ENCODE data around the gene ATG4A.

The ATG4A gene, protein sequence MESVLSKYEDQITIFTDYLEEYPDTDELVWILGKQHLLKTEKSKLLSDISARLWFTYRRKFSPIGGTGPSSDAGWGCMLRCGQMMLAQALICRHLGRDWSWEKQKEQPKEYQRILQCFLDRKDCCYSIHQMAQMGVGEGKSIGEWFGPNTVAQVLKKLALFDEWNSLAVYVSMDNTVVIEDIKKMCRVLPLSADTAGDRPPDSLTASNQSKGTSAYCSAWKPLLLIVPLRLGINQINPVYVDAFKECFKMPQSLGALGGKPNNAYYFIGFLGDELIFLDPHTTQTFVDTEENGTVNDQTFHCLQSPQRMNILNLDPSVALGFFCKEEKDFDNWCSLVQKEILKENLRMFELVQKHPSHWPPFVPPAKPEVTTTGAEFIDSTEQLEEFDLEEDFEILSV

DNA sequence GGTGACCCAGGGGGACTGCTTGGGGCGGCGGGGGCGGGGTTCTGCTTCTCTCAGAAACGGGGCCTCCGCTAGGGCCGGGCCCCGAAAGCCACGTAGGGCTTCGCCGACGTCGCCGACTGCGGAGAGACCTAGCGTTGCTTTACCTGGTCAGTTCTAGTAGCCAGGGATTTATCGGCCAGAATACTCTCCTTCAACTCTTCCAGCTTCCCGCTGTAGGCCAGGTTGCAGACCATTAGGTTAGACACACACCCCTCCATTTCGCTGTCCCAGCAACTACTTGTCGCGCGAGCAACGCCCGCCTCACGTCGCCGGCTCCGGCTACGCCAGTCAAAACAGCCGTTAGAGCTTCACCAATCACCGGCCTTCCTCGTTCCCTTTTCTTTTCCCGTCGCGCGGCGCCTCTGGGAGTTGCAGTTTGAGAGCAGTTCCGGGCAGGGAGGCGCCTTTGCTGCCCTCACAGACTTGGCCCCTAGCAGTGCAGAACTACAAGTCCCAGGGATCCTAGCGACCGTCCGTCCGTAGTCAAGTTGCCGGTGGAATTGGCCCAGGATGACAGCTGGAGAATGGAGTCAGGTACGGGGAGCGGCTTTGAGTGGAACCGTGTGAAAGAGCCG is at the start of gene ATG4A, which contains the start of gene PSMD10:
Gene ATG4A (plus strand): TSS at position 515 of the 614 bp plus-strand sequence. CDS start 49 bp downstream, at position 564.
Gene PSMD10 (minus strand): TSS at position 279 of the 614 bp plus-strand sequence. CDS start 22 bp downstream, at position 257.
- DNase-seq = peak; percentile 82

DNA sequence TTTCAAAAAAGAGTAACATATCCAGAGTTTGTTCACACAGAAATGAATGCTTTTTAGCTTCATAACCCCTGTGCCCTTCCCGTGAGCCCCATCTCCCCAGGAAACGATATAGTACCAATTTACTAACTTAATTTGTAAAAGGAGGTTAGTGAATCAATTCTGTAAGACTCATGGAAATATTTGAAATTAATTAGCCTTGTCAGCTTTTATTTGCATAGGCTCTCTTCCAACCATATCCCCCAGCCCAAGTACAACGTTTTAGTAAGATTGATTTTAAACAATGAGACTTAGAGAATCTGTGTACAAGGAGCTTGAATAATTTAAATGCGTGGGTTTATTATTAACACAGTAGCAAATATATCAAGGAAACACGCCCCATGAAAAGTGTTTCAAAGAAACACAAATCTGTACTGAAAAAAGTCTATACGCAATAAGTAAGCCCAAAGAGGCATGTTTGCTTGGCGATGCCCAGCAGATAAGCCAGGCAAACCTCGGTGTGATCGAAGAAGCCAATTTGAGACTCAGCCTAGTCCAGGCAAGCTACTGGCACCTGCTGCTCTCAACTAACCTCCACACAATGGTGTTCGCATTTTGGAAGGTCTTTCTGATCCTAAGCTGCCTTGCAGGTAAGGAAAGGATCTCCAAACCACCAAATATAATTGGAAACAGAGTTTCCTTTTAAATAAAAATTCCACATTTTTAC is 46.9 kb upstream of the ATG4A start, which contains the start of gene VSIG1:
Gene VSIG1 (plus strand): TSS at position 512 of the 703 bp plus-strand sequence. CDS start 66 bp downstream, at position 578.
- DNase-seq = no peak

DNA sequence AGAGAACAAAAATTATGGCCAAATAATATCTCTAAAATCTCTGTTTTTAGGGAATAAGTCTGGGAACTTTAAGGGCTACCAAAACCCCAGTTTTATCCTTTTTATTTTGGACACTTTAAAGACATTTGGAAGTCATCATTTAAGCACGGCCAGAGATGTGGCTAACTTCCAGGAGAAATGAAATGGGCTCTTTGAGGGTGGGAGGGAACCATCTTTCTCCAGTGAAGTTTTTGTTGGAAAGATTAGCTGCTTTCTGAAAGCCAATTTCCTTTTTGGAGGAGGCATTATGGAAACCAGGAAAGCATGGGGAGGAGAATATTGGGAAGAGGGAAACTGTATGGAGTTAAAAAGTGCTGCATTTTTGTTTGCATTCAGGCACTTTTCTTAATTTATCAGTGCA is 41.9 kb upstream of the ATG4A start:
- no peak for DNase-seq

DNA sequence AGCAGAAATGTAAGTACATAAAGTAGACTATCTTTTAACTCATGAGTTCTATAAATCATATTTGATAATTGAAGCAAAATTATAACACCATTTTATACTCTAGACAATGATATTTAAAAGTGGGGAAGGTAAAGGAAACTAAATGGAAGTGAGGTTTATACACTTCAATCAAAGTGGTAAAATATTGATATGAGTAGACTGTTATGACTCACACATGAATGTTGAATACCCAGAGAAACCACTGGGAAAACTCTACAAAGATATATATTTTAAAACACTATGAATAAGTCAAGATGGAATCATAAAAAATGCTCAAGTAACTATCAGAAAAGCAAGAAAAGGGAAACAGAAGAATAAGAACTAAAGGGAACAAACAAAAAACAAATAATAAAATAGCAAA is 38.4 kb upstream of the ATG4A start:
- no peak for DNase-seq

DNA sequence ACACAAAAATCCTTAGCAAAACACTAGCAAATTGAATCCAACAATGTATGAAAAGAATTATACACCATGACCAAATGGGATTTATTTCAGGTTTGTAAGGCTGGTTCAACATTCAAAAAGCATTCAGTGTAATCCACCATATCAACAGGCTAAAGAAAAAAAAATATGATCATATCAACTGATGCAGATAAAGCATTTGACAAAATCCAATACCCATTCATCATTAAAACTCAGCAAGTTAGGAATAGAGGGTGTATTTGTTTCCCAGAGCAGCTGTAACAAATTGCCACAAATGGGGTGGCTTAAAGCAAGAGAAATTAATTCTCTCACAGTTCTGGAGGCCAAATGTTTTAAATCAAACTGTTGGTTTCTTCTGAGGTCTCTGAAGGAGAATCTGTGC is 36.0 kb upstream of the ATG4A start:
- no peak for DNase-seq

DNA sequence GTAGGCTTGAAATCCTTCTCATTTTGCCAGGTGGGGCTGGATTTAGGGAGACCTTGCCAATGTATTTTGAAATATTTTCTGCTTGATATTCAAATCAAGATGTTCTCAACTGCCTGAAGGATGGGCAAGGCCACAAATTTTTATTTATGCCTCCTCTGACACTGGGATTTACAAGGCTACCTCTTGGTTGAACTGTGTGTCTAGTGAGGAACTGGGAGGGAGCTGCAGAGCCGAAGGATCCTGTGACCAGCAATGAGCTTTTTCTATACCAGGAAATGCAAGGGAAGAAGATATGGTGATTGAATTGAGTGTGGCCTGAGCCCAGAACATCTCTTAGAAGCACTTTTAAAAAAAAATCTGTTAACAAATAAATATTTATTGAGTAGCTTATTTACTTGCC is 31.8 kb upstream of the ATG4A start:
- no peak for DNase-seq

DNA sequence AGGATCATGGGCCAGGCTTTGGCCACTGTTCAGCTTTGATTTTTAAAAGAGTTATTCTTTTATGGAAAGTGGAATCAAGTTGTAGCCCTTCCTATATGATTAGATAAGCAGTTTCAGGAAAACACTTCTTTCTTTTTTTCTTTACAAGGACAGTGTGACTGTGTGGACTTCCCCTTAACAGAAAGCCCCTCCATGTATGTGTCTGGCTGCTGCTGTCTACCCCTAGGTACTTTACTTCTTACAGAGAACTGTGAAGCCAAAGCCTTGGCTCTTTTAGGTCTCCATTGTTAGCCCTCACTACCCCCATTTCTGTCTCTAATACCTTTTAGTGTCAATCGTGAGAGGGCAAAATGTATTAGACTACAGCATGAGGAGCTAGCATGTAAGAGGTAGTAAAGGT is 27.6 kb upstream of the ATG4A start:
- no peak for DNase-seq

DNA sequence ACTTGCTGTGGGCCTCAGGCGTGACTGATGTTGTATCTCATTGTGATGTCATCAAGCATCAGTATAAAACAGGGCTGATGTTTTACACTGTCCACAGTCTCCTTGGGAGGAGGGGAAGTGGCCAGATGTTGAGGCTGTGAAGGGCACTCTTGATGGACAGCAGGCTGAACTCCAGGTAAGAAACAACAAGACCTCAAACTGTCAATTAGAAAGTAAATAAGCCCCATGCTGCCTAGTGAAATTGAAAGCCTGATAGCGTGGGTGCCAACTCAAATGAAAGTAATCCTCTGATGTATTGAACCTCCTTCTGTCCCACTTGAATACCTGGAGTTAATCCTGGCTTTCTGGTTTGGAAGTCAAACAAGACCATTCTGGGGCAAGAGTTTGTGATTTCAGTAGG is 27.0 kb upstream of the ATG4A start:
- no peak for DNase-seq

DNA sequence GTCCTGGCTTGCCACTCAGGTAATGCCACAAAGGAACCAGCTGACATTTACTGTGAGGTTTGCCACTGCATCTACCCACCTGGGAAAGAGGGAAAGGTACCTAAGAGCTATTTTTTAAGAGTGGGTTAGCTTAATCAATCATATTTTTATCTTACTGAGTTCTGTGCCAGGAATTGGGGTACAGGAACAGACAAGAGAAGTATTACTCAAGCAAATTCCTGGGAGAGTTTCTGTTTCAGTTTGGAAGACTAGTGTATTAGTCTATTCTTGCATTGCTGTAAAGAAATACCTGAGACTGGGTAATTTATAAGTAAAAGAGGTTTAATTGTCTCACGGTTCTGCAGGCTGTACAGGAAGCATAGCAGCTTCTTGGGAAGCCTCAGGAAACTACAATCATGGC is 23.5 kb upstream of the ATG4A start:
- no peak for DNase-seq

DNA sequence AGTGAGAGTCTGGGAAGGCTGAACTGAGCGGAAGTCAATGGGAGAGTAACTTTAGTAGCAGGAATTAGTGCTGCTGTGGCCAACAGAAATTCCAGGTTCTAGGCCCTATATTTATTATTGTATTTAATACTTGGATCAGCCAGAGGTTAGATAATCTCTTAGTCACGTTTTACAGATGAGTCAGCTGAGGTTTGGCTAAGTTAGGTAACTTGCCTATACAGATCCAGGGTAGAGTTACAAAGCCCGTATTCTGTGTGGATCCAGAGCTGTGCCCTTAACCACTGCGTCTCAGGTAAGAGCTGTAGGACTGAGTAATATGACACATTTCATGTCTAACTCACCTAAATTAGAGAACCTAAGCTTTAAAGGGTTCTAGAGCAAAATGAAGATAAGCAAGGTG is 20.7 kb upstream of the ATG4A start:
- no peak for DNase-seq

DNA sequence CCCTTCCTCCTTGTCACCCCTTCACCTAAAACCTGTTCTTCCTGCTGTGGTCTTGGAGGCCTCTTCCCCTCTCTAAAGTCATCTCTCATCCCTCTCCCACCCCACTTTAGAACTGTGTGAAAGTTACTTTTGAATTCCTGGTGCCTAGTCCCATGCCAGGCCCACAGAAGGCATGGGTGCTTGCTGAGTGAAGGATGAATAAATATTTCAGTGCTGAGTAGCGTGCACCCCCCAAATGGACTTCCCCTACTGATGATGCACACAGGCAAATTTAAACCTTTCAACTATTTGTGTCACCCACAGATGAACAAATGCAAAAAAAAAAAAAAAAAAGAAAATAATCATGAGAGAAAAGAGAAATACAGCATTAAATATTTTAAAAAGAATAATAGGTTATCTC is 20.0 kb upstream of the ATG4A start:
- DNase-seq = no peak

DNA sequence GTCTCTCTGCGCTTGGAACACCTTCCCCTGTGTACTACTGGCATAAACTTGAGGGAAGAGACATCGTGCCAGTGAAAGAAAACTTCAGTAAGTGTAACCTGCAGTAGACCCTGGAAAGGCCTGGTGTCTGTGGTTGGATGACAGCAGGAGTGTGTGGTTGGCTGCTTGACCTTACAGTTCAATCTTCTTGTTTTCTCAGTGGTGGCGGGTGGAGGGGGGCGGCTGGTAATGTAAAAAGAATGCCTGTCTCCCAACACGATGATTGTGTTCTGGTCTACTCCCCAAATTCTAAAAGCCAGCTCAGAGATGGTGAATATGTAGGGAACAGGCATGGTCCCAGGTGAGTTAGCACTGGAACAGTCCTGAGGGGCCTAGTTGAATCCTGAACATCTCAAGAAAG is 18.8 kb upstream of the ATG4A start:
- no peak for DNase-seq

DNA sequence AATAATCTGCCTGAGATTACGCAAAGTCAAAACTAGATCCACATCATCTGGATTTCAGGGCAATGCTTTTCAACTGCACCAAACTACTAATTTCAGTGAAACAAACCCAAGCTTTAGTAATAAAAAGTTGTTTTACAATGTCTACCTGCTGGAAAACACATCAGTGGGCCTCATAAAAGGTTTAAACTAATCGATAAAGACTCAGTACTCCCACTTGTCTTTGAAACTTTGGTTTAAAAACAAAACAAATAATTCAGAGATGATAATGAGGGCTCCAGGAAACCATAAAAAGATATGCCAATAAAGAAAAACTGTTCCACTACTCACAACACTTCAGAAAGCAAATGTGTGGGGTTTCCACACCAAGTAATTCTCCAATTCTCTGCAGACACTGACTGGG is 10.5 kb upstream of the ATG4A start:
- DNase-seq = no peak

DNA sequence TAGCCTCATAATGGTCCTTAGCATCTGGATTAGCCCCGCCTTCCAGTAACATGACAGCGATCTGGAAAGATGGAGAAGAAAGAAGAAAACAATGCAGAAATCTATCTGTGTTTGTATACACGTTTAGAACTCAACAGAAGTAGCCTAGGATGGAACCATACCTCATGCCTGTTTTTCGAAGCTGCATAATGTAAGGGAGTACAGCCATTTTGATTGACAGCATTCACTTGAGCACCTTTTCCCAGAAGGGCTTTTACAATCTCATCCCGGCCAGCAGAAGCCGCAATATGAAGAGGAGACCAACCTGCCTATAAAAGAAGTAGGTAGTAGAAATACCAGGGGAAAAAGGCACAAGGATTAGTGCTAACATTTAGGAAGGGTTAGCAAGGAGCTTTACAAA is 3.8 kb upstream of the ATG4A start:
- DNase-seq = no peak

DNA sequence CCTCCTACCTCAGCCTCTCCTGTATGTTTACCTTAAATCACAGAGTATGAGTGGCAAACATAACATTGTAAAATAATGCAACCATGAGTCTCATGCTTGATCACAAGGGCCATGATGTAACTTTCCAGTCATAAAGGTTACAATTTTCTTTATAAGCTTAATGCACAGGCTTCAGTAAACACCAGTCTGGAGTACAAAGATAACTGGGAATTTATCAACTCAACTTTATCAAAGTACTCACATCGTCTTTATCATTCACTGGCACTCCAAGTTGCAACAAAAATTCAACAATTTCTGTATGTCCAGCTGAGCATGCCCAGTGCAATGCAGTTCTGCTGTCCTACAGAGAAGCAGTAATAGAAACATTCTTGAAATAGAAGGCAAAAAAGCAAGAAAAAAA is 3.1 kb upstream of the ATG4A start:
- DNase-seq = no peak

DNA sequence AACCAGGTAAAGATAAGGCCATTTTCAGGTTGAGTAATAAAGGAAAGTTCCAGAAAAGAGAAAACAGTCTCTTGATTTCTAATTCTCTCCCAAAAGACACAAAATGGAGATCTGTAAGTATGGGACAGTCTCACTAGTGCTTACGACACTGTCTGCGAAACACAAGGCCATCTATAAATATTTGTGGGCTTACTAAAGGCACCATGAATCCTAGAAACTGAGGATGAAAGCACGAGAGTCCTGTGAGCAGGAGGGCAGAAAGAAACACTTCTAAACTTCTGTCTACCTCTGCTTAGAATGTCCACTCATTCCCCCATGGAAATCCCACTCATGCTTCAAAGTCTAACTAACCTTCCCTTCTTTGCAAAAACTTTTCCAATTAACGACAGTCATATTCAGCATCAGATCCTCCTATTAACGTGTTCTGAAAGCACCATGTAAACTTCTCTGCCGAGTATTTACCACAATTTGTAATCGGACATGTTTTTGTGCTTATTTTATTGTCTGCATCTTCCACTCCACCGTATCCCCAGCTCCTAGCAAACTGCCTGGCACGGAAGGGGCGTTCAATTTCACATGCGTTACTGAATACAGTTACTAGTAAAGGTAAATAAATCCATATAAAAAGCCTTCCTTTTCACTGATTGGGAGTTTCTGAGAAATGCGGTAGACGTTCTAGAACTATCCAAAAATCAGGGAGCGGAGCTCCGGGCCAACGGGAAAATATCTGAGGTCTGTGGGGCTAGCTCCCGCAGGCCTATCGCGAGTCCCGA is 901 bp upstream of the ATG4A start:
- no peak for DNase-seq

DNA sequence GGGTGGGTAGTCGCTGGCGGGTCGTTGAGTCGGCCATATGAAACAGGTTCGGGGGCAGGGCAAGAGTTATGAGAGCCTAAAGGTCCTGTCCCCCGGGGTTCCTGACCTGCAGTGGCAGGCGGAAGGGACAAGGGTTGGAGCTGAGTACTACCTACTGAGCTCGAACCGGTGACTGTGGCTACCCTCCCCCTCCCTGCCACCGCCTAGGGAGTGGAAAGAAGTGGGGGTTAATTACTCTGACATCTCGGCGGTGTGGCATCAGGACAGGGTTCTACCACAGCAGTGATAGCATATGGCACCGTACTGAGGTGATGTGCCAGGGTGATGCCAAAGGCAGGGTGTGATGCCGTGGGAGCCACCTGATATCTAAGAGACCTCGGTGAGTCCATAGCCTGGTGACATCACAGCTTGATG is 307 bp downstream of the ATG4A start:
- DNase-seq = no peak

DNA sequence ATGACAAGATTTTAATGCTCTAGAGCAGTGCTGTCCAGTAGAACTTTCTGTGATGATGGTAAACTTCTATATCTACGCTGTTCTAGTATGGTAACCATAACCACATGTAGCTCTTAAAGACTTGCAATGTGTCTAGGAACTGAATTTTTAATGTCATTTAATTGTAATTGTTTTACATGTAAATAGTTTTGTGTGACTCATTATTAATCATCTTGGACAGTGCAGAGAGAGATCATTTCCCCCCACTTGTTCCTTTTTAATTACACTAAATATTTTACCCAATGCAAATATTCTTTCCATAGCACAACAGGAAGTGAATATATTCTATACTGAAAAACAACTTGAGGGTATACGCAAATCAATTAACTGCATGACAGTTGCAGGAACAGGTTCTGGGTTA is 5.8 kb downstream of the ATG4A start:
- no peak for DNase-seq

DNA sequence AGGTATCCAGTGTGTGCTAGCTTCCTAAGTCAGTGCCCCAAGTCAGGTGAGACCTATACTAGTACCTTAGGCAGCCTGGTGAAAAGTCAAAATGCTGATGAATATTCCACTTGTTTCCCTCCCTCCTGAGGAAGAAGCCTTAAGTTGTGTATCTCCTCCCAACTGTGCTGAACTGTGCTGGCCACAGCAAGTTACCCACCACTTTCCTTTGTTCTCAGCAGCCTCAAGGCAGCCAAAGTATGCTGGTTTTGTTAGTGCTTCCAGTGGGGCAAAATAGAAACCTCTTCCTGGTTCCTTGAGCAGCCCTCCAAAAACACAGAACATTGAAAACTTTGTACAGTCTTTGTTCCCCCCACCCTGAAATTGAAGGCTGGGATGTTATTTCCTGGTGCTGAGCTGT is 13.9 kb downstream of the ATG4A start:
- DNase-seq = no peak

DNA sequence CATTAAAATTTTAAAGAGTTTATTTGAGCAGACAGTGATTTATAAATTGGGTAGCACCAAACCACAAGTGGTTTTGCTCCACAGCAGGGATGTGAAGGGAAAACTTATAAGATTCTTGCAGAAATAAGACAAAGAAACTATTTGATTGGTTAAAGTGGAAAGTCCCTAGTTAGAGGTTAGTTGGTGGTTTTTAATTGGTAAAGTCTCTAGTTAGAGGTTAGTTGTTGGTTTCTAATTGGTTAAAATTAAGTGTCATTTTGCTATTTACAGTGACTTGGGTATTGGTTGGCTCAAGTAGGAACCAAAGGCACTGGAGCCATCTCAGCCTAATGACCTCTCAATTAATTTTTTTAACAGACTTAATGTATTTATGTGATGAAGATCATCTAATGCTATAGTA is 23.0 kb downstream of the ATG4A start:
- no peak for DNase-seq

DNA sequence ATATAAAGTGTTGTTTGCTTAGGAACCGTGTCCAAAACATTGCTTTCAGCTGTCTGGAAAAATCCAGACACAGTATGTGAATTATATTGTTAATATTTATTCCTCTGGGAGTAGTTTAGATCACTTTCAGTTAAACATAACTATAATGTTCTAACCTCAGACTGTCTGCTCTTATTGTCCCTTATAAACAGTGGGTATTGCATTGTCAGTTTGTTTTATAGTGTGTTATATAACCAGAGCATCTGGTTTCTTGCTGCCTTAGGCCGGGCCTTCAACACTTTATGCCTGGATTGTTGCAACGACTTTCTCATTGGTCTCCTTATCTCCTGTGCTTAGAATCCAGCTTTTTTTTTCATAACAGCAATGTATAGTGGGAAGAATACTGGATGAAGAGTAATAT is 26.4 kb downstream of the ATG4A start:
- DNase-seq = no peak

DNA sequence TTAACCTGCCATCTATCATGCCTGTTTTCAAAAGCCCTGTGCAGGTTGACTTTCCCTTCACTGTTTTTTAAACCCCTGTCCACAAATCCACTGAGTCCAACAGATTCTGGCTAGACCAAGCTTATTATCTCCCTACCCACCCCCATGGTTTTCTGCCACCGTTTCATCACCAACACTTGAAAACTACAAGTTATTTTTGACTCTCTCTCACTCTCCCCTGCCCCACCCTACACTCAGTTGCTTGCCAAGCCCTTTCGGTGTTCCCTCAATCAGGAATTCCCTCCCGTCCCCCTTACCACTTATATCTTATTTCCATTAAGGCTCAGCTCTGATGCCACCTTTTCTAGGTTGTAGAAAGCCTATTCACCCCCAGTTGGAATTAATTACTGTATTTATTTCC is 29.7 kb downstream of the ATG4A start:
- no peak for DNase-seq

DNA sequence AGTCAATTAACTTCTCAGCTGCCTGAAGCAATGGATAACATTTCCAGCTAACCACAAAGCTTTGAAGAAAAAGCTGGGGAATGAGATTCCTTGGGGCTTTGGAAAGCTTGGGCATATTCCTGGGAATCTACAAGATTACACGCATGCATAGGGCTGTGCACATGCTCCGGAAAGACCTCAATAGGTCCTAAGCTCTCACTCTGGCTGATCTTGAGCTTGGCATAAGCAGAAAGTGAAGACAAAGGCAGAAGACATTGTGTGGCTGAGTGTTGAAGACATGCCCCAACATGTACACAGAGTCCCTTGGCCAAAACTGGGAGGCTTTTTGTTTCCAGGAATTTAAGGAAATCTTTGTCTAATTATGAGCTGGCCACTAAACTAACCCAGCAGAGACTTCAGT is 31.2 kb downstream of the ATG4A start:
- no peak for DNase-seq
